ENCODE results near the gene CYTH4. TPM values are rescaled to one million over a fixed set of nuclear protein-coding genes. Genes with fewer than 3 reads are reported as not detected.

The CYTH4 gene
- total and polyA plus RNA-seq, 7 experiments from 2014 or later: 49.5 to 227 (median 135) TPM

- H3K27me3 Mint-ChIP-seq: no peaks in the 10 kb centered on the region
- intact Hi-C loops (cut with micrococcal nuclease): no loop called here
- H3K9me3 ChIP-seq (ENCODE audit: control insufficient read depth in 2 of 3, low read length in 3 of 3): no peaks in the 10 kb centered on the region
- POLR2A ChIA-PET: interaction anchor here (0.6 to 1.2 kb wide), 4 partner anchors 12 to 216 kb away, joined by 3 to 4 read pairs (median 3); no protein-coding TSS in a partner anchor
- H3K27ac ChIP-seq (ENCODE audit: low read depth, low read length): no peak overlapping the region
- H3K4me3 ChIP-seq (ENCODE audit: low read length): no peak overlapping the region
- H3K36me3 Mint-ChIP-seq: peaks cover 0 to 4% (median 0%) of the 10 kb centered on the region in 5 donors
- CTCF ChIA-PET: interaction anchor here (1.9 kb wide), 1 partner anchor 16 kb away, joined by 8 read pairs; no protein-coding TSS in a partner anchor
- no peaks in the 10 kb centered on the region for H3K36me3 ChIP-seq (ENCODE audit: control insufficient read depth in 2 of 3, insufficient read depth in 3 of 3, low read length in 3 of 3)
- peaks cover 0 to 2% (median 0%) of the 10 kb centered on the region in 11 donors for H3K9me3 Mint-ChIP-seq
- peaks cover 9 to 71% (median 28%) of the 10 kb centered on the region in 7 donors for H3K4me1 Mint-ChIP-seq
- no peak for ATAC-seq
- no peak overlapping the region for H3K4me3 Mint-ChIP-seq
- H3K4me1 ChIP-seq (ENCODE audit: control insufficient read depth in 2 of 2, insufficient read depth in 2 of 2, low read length in 2 of 2): peaks cover 4 to 5% of the 10 kb centered on the region in 2 donors
- peak overlapping the region in 3 of 9 donors; percentile 2 to 65 (median 62) for H3K27ac Mint-ChIP-seq
- DNase-seq: no peak
- no peaks in the 10 kb centered on the region for H3K27me3 ChIP-seq (ENCODE audit: control insufficient read depth in 2 of 2, insufficient read depth in 2 of 2, low read length in 2 of 2)
These were observed 5.5 kb upstream of the CYTH4 start for GRCh38 chr22:37276776-37277175.

- H3K27ac Mint-ChIP-seq: peak overlapping the region in 1 of 9 donors; percentile 40
- no peaks in the 10 kb centered on the region for H3K27me3 ChIP-seq (ENCODE audit: control insufficient read depth in 2 of 2, insufficient read depth in 2 of 2, low read length in 2 of 2)
- intact Hi-C loops (cut with micrococcal nuclease): no loop called here
- DNase-seq (no peak), ATAC-seq (no peak)
- no peak overlapping the region for H3K27ac ChIP-seq (ENCODE audit: low read depth, low read length)
- H3K4me1 Mint-ChIP-seq: peaks cover 15 to 71% (median 34%) of the 10 kb centered on the region in 7 donors
- no peak overlapping the region for H3K4me3 ChIP-seq (ENCODE audit: low read length)
- H3K36me3 Mint-ChIP-seq: peaks cover 0 to 4% (median 0%) of the 10 kb centered on the region in 5 donors
- POLR2A ChIA-PET: interaction anchor here (0.6 to 1.7 kb wide), 3 partner anchors 9 to 215 kb away, joined by 3 to 6 read pairs (median 3); no protein-coding TSS in a partner anchor
- no peaks in the 10 kb centered on the region for H3K9me3 ChIP-seq (ENCODE audit: control insufficient read depth in 2 of 3, low read length in 3 of 3)
- H3K4me3 Mint-ChIP-seq: no peak overlapping the region
- H3K9me3 Mint-ChIP-seq: peaks cover 0 to 2% (median 0%) of the 10 kb centered on the region in 11 donors
- H3K36me3 ChIP-seq (ENCODE audit: control insufficient read depth in 2 of 3, insufficient read depth in 3 of 3, low read length in 3 of 3): peaks cover 0 to under 1% (median 0%) of the 10 kb centered on the region in 3 experiments
- CTCF ChIA-PET: interaction anchor here (1.0 to 1.9 kb wide), 2 partner anchors 17 to 29 kb away, joined by 4 to 8 read pairs; no protein-coding TSS in a partner anchor
- H3K4me1 ChIP-seq (ENCODE audit: control insufficient read depth in 2 of 2, insufficient read depth in 2 of 2, low read length in 2 of 2): peaks cover 7 to 8% of the 10 kb centered on the region in 2 donors
- H3K27me3 Mint-ChIP-seq: no peaks in the 10 kb centered on the region
These were observed 4.9 kb upstream of the CYTH4 start for GRCh38 chr22:37277384-37277783.

GRCh38 chr22:37278261-37278660, 4.0 kb upstream of the CYTH4 start:
- POLR2A ChIA-PET: interaction anchor here (1.2 to 1.7 kb wide), 2 partner anchors 17 to 34 kb away, joined by 3 to 6 read pairs; no protein-coding TSS in a partner anchor

GRCh38 chr22:37279331-37280181, 2.8 kb upstream of the CYTH4 start:
- CTCF ChIA-PET: interaction anchor here (1.0 kb wide), 1 partner anchor 48 kb away, joined by 3 read pairs; no protein-coding TSS in a partner anchor
- H3K36me3 ChIP-seq (ENCODE audit: control insufficient read depth in 2 of 3, insufficient read depth in 3 of 3, low read length in 3 of 3): peaks cover 0 to 15% (median 0%) of the 10 kb centered on the region in 3 experiments
- POLR2A ChIA-PET: interaction anchor here (1.1 to 8.6 kb wide), 4 partner anchors 12 to 31 kb away, joined by 3 to 57 read pairs (median 8); no protein-coding TSS in a partner anchor
- Mint-ChIP-seq H3K9me3 (peaks cover 0 to 2% (median 0%) of the 10 kb centered on the region in 11 donors), H3K36me3 (peaks cover 0 to 16% (median 3%) of the 10 kb centered on the region in 5 donors), H3K27ac (peak overlapping the region in 3 of 9 donors; percentile 13 to 99 (median 22)), H3K4me3 (peak overlapping the region in 1 of 10 donors; percentile 8), H3K4me1 (peaks cover 18 to 63% (median 43%) of the 10 kb centered on the region in 7 donors), H3K27me3 (no peaks in the 10 kb centered on the region)
- intact Hi-C loops (cut with micrococcal nuclease): loop anchor here in 1 of 2 donors (10.0 kb wide), 1 partner anchor 395 kb away; the partner anchor contains the start of gene LGALS1
- H3K4me1 ChIP-seq (ENCODE audit: control insufficient read depth in 2 of 2, insufficient read depth in 2 of 2, low read length in 2 of 2): peaks cover 7 to 8% of the 10 kb centered on the region in 2 donors
- ATAC-seq: peak; percentile 33
- no peaks in the 10 kb centered on the region for H3K9me3 ChIP-seq (ENCODE audit: control insufficient read depth in 2 of 3, low read length in 3 of 3)
- DNase-seq: no peak
- no peak overlapping the region for H3K4me3 ChIP-seq (ENCODE audit: low read length)
- H3K27me3 ChIP-seq (ENCODE audit: control insufficient read depth in 2 of 2, insufficient read depth in 2 of 2, low read length in 2 of 2): no peaks in the 10 kb centered on the region
- H3K27ac ChIP-seq (ENCODE audit: low read depth, low read length): no peak overlapping the region

More at GRCh38 chr22:37278261-37278660, 4.0 kb upstream of the CYTH4 start:
- peaks cover 7 to 8% of the 10 kb centered on the region in 2 donors for H3K4me1 ChIP-seq (ENCODE audit: control insufficient read depth in 2 of 2, insufficient read depth in 2 of 2, low read length in 2 of 2)
- no peaks in the 10 kb centered on the region for H3K9me3 ChIP-seq (ENCODE audit: control insufficient read depth in 2 of 3, low read length in 3 of 3)
- ATAC-seq: no peak
- peaks cover 15 to 66% (median 40%) of the 10 kb centered on the region in 7 donors for H3K4me1 Mint-ChIP-seq
- no peak for DNase-seq
- peak overlapping the region in 4 of 9 donors; percentile 3 to 32 (median 22) for H3K27ac Mint-ChIP-seq
- peaks cover 0 to 9% (median 0%) of the 10 kb centered on the region in 3 experiments for H3K36me3 ChIP-seq (ENCODE audit: control insufficient read depth in 2 of 3, insufficient read depth in 3 of 3, low read length in 3 of 3)
- peaks cover 0 to 2% (median 0%) of the 10 kb centered on the region in 11 donors for H3K9me3 Mint-ChIP-seq
- H3K36me3 Mint-ChIP-seq: peaks cover 0 to 7% (median 3%) of the 10 kb centered on the region in 5 donors
- no peak overlapping the region for H3K4me3 Mint-ChIP-seq
- intact Hi-C loops (cut with micrococcal nuclease): no loop called here
- H3K27ac ChIP-seq (ENCODE audit: low read depth, low read length): no peak overlapping the region
- no peaks in the 10 kb centered on the region for H3K27me3 ChIP-seq (ENCODE audit: control insufficient read depth in 2 of 2, insufficient read depth in 2 of 2, low read length in 2 of 2)
- no peaks in the 10 kb centered on the region for H3K27me3 Mint-ChIP-seq
- H3K4me3 ChIP-seq (ENCODE audit: low read length): no peak overlapping the region
- CTCF ChIA-PET: interaction anchor here (0.8 to 1.0 kb wide), 2 partner anchors 8 to 28 kb away, joined by 3 to 4 read pairs; no protein-coding TSS in a partner anchor

GRCh38 chr22:37280718-37281117, 1.6 kb upstream of the CYTH4 start:
- no peak overlapping the region for H3K27ac ChIP-seq (ENCODE audit: low read depth, low read length)
- H3K27me3 Mint-ChIP-seq: no peaks in the 10 kb centered on the region

More at GRCh38 chr22:37280718-37281117, 1.6 kb upstream of the CYTH4 start:
- H3K4me3 Mint-ChIP-seq: peak overlapping the region in 5 of 10 donors; percentile 9 to 98 (median 39)
- POLR2A ChIA-PET: interaction anchor here (0.7 to 8.6 kb wide), 4 partner anchors 9 to 328 kb away, joined by 3 to 57 read pairs (median 8); partner anchors contain the start of gene GGA1
- H3K4me1 Mint-ChIP-seq: peaks cover 25 to 70% (median 50%) of the 10 kb centered on the region in 7 donors
- ATAC-seq (no peak), DNase-seq (no peak)
- H3K27ac Mint-ChIP-seq: peak overlapping the region in 5 of 9 donors; percentile 17 to 99 (median 95)
- peaks cover 0 to 2% (median 0%) of the 10 kb centered on the region in 11 donors for H3K9me3 Mint-ChIP-seq
- intact Hi-C loops (cut with micrococcal nuclease): loop anchor here in 1 of 2 donors (10.0 kb wide), 1 partner anchor 394 kb away; the partner anchor contains the start of gene LGALS1
- Histone ChIP-seq H3K9me3 (ENCODE audit: control insufficient read depth in 2 of 3, low read length in 3 of 3) (no peaks in the 10 kb centered on the region), H3K36me3 (ENCODE audit: control insufficient read depth in 2 of 3, insufficient read depth in 3 of 3, low read length in 3 of 3) (peaks cover 0 to 16% (median 1%) of the 10 kb centered on the region in 3 experiments), H3K27me3 (ENCODE audit: control insufficient read depth in 2 of 2, insufficient read depth in 2 of 2, low read length in 2 of 2) (no peaks in the 10 kb centered on the region), H3K4me3 (ENCODE audit: low read length) (no peak overlapping the region), H3K4me1 (ENCODE audit: control insufficient read depth in 2 of 2, insufficient read depth in 2 of 2, low read length in 2 of 2) (peaks cover 12 to 13% of the 10 kb centered on the region in 2 donors)
- peaks cover 0 to 20% (median 3%) of the 10 kb centered on the region in 5 donors for H3K36me3 Mint-ChIP-seq
- CTCF ChIA-PET: interaction anchor here (1.0 to 1.9 kb wide), 4 partner anchors 19 to 148 kb away, joined by 3 to 6 read pairs (median 4); no protein-coding TSS in a partner anchor

All from naive thymus-derived CD4-positive, alpha-beta T cell (primary cell).